ENCODE measurements around the gene FLNB. TPM values are rescaled to one million over a fixed set of nuclear protein-coding genes. Genes with fewer than 3 reads are reported as not detected.

Gene FLNB
- total and polyA plus RNA-seq, 10 of the 15 experiments (the other 5 are each of a cell fraction or from before 2014, with no cell fraction given): 13.6 to 51.8 (median 26.4) TPM

- TF ChIP-seq CEBPZ (IDR thresholded peaks at IDR 0.05; ENCODE audit: low read depth, low read length) (no peak), MTA3 (IDR thresholded peaks at IDR 0.05; ENCODE audit: borderline replicate concordance, low read length) (0 out of 2 replicates have a peak, but pooled peaks have one; percentile 72), ZBTB4 (CRISPR knock-in tag; IDR thresholded peaks at IDR 0.05) (no peak), SMARCA5 (IDR thresholded peaks at IDR 0.05) (no peak), CEBPB (IDR thresholded peaks at IDR 0.05; ENCODE audit: borderline replicate concordance in 1 of 2, low read depth in 2 of 2, low read length in 2 of 2) (peak in 1 of 2 experiments; percentile 63; a peak in 1 of 4 replicates), PML (IDR thresholded peaks at IDR 0.05; ENCODE audit: low read length) (0 out of 2 replicates have a peak, but pooled peaks have one; percentile 45), BCLAF1 (IDR thresholded peaks at IDR 0.05) (no peak), RUNX3 (IDR thresholded peaks at IDR 0.05; ENCODE audit: low read length) (peak; percentile 50), ATF3 (IDR thresholded peaks at IDR 0.05; ENCODE audit: borderline replicate concordance, extremely low read depth, low read depth, low read length) (no peak), ZBED1 (IDR thresholded peaks at IDR 0.05; ENCODE audit: borderline replicate concordance) (peak; percentile 88; the same call in 1 of the 2 replicates), JUNB (IDR thresholded peaks at IDR 0.05) (peak; percentile 97), ETV6 (conservative IDR thresholded peaks at IDR 0.05 in 1 of 2, IDR thresholded peaks at IDR 0.05 in 1 of 2; ENCODE audit: borderline replicate concordance in 1 of 2, low read depth in 1 of 2) (peak in 1 of 2 experiments; percentile 88; a peak in 2 of 4 replicates), BCL11A (IDR thresholded peaks at IDR 0.05; ENCODE audit: low read depth, low read length) (no peak), GABPA (IDR thresholded peaks at IDR 0.05; ENCODE audit: low read depth) (0 out of 2 replicates have a peak, but pooled peaks have one; percentile 41), SRF (IDR thresholded peaks at IDR 0.05; ENCODE audit: low read depth in 2 of 2, low read length in 2 of 2) (no peak), REST (IDR thresholded peaks at IDR 0.05; ENCODE audit: low read depth, low read length) (0 out of 2 replicates have a peak, but pooled peaks have one; percentile 11), IRF4 (IDR thresholded peaks at IDR 0.05; ENCODE audit: low read depth, low read length) (peak; percentile 88)
Observed at GRCh38 chr3:58218904-58219303, 210.7 kb downstream of the FLNB start (continued).

All from GM12878 (cell line).